ENCODE results near the gene UNC5B. TPM values are rescaled to one million over a fixed set of nuclear protein-coding genes. Genes with fewer than 3 reads are reported as not detected.

Gene UNC5B
- total and polyA plus RNA-seq, 2 experiments from 2014 or later: 2.7 to 6.5 TPM

DNA sequence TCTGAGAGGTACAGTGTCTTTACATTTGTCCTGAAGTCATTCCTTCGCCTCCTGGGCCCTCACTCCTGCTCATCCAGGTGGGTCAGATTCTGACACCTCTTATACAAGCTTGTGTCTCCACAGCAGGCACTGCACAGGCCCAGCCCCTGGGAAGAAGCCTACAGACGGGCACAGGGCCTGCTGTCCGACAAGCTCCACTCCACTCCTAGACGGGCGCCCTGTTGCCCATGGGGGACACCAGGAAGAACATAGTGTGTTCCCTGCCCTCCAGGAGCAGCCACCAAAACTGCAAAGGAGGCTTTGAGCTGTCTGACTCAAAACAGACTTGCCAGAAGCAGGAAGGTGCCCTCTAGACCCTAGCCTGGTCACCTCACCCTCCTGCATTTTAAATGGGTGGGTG lies 61.1 kb downstream of the UNC5B start:
- H3K4me2 ChIP-seq (ENCODE audit: unreplicated experiment): no peak overlapping the region
- H3K4me3 ChIP-seq: no peak overlapping the region
- no peaks in the 10 kb centered on the region for H3K9me2 ChIP-seq (ENCODE audit: insufficient read depth)
- H3K9ac ChIP-seq: no peak overlapping the region
- peaks cover 15% of the 10 kb centered on the region; the same call in 1 of the 2 replicates for H3F3A ChIP-seq (ENCODE audit: insufficient read depth)
- in situ Hi-C loops (cut with MboI): no loop called here
- H3K79me2 ChIP-seq (ENCODE audit: insufficient read depth): no peaks in the 10 kb centered on the region
- no peaks in the 10 kb centered on the region for H4K20me1 ChIP-seq (ENCODE audit: insufficient read depth)
- H3K4me1 ChIP-seq (ENCODE audit: insufficient read depth): peaks cover 32% of the 10 kb centered on the region
- no peak for TF ChIP-seq EZH2 (IDR thresholded peaks at IDR 0.05; ENCODE audit: insufficient read depth, poor library complexity, severe bottlenecking)
- TF ChIP-seq EZH2phosphoT487 (IDR thresholded peaks at IDR 0.05; ENCODE audit: insufficient read depth, low read depth): no peak
- DNase-seq: no peak
- no peaks in the 10 kb centered on the region for H3K27me3 ChIP-seq (replicated peaks; ENCODE audit: insufficient read depth)
- WGBS, 2 experiments (ENCODE audit: low coverage in 1 of 2, low lambda C conversion rate in 2 of 2, missing lambda C conversion rate in 2 of 2): 91 to 92% methylated on average over 5 of the region's 5 CpGs
- H3K36me3 ChIP-seq (ENCODE audit: low read depth): no peaks in the 10 kb centered on the region
- no peak overlapping the region for H3K27ac ChIP-seq
- H3K9me3 ChIP-seq (ENCODE audit: low read depth): no peaks in the 10 kb centered on the region
- no peak overlapping the region for H2AFZ ChIP-seq

DNA sequence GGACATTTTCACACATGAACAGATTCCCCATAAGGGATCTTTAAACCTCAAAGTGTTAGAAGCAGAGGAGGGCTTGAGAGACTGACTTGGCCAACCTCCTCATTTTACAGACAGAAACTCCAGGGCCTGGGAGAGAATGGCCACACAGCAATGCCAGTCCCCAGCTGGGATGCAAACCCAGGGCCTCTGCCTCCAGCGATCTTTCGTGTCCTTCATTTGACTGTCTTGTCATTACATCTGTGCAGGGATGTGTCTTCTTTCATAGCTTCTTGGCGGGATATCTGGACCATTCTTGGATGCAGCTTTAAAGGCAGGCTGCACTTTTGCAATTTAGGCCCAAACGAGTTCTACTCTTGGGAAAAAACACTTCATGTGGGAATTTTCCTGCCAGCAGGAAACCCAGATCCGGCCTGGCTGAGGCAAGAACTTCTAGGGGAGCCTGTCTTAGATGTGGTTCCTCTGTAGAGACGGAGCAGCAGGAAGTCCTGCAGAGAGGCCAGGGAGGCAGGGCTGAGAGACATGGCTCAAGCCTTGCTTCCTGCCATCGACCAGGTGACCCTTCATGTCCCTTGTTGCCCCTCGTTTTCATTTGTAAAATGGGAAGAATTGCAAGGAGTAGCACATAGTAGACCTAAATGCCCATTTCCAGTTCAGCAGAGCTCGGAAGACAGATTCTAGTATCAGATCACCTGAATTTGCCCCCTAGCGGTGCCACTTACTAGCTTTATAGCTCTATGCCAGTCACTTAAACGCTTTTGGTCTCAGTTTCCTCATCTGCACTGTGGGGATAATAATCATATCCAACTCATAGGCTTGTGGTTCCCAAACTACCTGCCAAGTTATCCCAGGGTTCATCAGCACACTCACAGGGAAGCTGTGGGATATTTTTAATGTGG lies 62.8 kb downstream of the UNC5B start:
- Histone ChIP-seq H3K9me3 (ENCODE audit: low read depth) (no peaks in the 10 kb centered on the region), H3K4me1 (ENCODE audit: insufficient read depth) (peaks cover 16% of the 10 kb centered on the region), H3K4me3 (no peak overlapping the region), H2AFZ (no peak overlapping the region), H3K9ac (no peak overlapping the region), H3K9me2 (ENCODE audit: insufficient read depth) (no peaks in the 10 kb centered on the region), H3F3A (ENCODE audit: insufficient read depth) (no peaks in the 10 kb centered on the region), H3K36me3 (ENCODE audit: low read depth) (no peaks in the 10 kb centered on the region), H4K20me1 (ENCODE audit: insufficient read depth) (no peaks in the 10 kb centered on the region), H3K27me3 (replicated peaks; ENCODE audit: insufficient read depth) (no peaks in the 10 kb centered on the region), H3K27ac (no peak overlapping the region), H3K4me2 (ENCODE audit: unreplicated experiment) (no peak overlapping the region), H3K79me2 (ENCODE audit: insufficient read depth) (no peaks in the 10 kb centered on the region)
- WGBS, 2 experiments (ENCODE audit: low coverage in 1 of 2, low lambda C conversion rate in 2 of 2, missing lambda C conversion rate in 2 of 2): 91 to 93% methylated on average over 11 of the region's 11 CpGs
- no peak for DNase-seq
- in situ Hi-C loops (cut with MboI): no loop called here
- TF ChIP-seq EZH2 (IDR thresholded peaks at IDR 0.05; ENCODE audit: insufficient read depth, poor library complexity, severe bottlenecking) (no peak), EZH2phosphoT487 (IDR thresholded peaks at IDR 0.05; ENCODE audit: insufficient read depth, low read depth) (no peak)

DNA sequence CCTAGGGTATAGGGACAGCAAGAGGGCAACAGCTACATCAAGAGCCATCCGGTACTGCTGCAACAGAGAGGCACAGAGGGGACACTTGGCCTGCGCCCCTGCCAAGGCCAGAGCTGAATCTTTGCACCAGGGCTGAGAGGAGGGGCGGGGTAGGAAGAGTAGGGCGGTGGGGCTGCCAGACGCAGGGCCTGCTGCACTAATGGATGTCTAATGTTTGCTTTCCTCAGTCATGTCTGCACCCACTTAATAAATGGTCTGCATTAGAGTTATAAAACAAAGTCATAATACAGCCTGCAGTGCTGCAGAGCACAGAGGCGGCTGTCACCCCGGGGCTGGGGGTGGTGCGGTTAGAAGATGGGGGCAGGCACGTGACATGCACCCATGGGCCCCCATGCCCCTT lies 64.5 kb downstream of the UNC5B start:
- 75% methylated on average over 9 of the region's 9 CpGs for WGBS, 2 experiments (ENCODE audit: low coverage in 1 of 2, low lambda C conversion rate in 2 of 2, missing lambda C conversion rate in 2 of 2)
- no peak overlapping the region for H3K27ac ChIP-seq

DNA sequence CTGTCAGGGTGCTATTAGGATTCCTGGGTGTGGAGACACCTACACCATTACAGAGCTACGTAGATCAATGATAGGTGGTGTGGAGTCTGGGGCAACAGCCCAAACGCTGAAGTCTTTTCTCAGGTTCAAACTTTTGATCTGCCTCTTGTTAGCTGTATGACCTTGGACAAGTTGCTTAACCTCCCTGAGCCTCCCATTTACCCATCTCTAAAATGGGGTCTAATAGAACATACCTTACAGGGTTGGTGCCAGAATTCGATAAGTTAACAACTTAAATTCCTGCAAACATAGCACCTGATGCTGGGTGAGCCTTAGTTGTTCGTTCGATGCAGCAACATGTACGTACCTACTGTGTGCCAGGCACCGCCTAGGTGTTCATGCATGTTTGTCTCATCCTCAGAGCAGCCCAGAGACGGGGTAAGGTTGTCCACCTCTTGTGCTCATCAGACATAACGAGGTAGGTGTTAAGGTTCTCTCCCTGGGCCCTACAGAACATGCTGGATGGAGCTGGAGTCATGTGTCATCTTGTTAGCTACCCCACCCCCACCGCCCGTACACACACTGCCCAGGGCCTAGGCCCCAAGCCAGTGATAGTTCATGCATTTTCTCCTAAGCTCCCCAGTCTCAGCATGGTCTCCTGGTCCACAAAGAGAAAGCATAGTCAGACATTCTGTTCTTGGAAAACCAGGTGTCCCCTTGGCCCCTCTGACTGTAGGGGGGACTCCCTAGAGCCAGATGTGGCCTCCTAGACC lies 65.7 kb downstream of the UNC5B start:
- TF ChIP-seq EZH2phosphoT487 (IDR thresholded peaks at IDR 0.05; ENCODE audit: insufficient read depth, low read depth) (no peak), EZH2 (IDR thresholded peaks at IDR 0.05; ENCODE audit: insufficient read depth, poor library complexity, severe bottlenecking) (no peak)
- 87 to 89% methylated on average over 11 of the region's 11 CpGs for WGBS, 2 experiments (ENCODE audit: low coverage in 1 of 2, low lambda C conversion rate in 2 of 2, missing lambda C conversion rate in 2 of 2)
- no peak for DNase-seq
- Histone ChIP-seq H3K9me2 (ENCODE audit: insufficient read depth) (no peaks in the 10 kb centered on the region), H3F3A (ENCODE audit: insufficient read depth) (no peaks in the 10 kb centered on the region), H3K4me2 (ENCODE audit: unreplicated experiment) (no peak overlapping the region), H3K4me1 (ENCODE audit: insufficient read depth) (no peaks in the 10 kb centered on the region), H3K27me3 (replicated peaks; ENCODE audit: insufficient read depth) (no peaks in the 10 kb centered on the region), H2AFZ (no peak overlapping the region), H4K20me1 (ENCODE audit: insufficient read depth) (no peaks in the 10 kb centered on the region), H3K4me3 (no peak overlapping the region), H3K9ac (no peak overlapping the region), H3K79me2 (ENCODE audit: insufficient read depth) (no peaks in the 10 kb centered on the region), H3K27ac (no peak overlapping the region), H3K9me3 (ENCODE audit: low read depth) (no peaks in the 10 kb centered on the region), H3K36me3 (ENCODE audit: low read depth) (no peaks in the 10 kb centered on the region)
- in situ Hi-C loops (cut with MboI): no loop called here

More for the DNA sequence above, 64.5 kb downstream of the UNC5B start:
- H3K4me1 ChIP-seq (ENCODE audit: insufficient read depth): peaks cover 11% of the 10 kb centered on the region
- no peaks in the 10 kb centered on the region for H3K36me3 ChIP-seq (ENCODE audit: low read depth)
- TF ChIP-seq EZH2phosphoT487 (IDR thresholded peaks at IDR 0.05; ENCODE audit: insufficient read depth, low read depth) (no peak), EZH2 (IDR thresholded peaks at IDR 0.05; ENCODE audit: insufficient read depth, poor library complexity, severe bottlenecking) (no peak)
- no peak for DNase-seq
- no peaks in the 10 kb centered on the region for H3K9me3 ChIP-seq (ENCODE audit: low read depth)
- H3K4me3 ChIP-seq: no peak overlapping the region
- H2AFZ ChIP-seq: no peak overlapping the region
- no peaks in the 10 kb centered on the region for H3K79me2 ChIP-seq (ENCODE audit: insufficient read depth)
- no peak overlapping the region for H3K4me2 ChIP-seq (ENCODE audit: unreplicated experiment)
- no peak overlapping the region for H3K9ac ChIP-seq
- H3F3A ChIP-seq (ENCODE audit: insufficient read depth): no peaks in the 10 kb centered on the region
- in situ Hi-C loops (cut with MboI): no loop called here
- no peaks in the 10 kb centered on the region for H3K27me3 ChIP-seq (replicated peaks; ENCODE audit: insufficient read depth)
- no peaks in the 10 kb centered on the region for H4K20me1 ChIP-seq (ENCODE audit: insufficient read depth)
- H3K9me2 ChIP-seq (ENCODE audit: insufficient read depth): no peaks in the 10 kb centered on the region
